AG04450 (cell line): ENCODE data around the gene ZBTB20. TPM values are rescaled to one million over a fixed set of nuclear protein-coding genes. Genes with fewer than 3 reads are reported as not detected.

Source experiments
- CTCF ChIA-PET: fragments of 300-600, 350-600 bp; formaldehyde crosslinking; extraction: SDS; loops from one replicate; lab custom pipeline; 2022; ENCODE audit warnings: antibody characterized with exemption, inconsistent platforms; lab: Charles Lee
- POLR2A ChIA-PET: fragments of 350-600 bp; formaldehyde crosslinking; extraction: SDS; loops from one replicate; lab custom pipeline; 2021; ENCODE audit warnings: antibody characterized with exemption, inconsistent platforms; lab: Yijun Ruan, JAX
- DNase-seq: peaks from one replicate; pipeline ENCODE4 v3.0.0-alpha.2; 2011; ENCODE audit warnings: low read depth, low spot score
- H3K27ac ChIP-seq: one replicate; pipeline ENCODE4 v1.5.1; 2012; ENCODE audit warnings: low read depth, low read length, control low read depth
- H3K27me3 ChIP-seq: one replicate; pipeline ENCODE4 v1.6.0; 2012; ENCODE audit warnings: low read length; ENCODE audit not compliant: control insufficient read depth, insufficient read depth
- H3K4me3 ChIP-seq: 2 replicates; pipeline ENCODE4 v1.5.1; 2011; ENCODE audit warnings: mild to moderate bottlenecking, low read depth, low read length, control low read depth
- H3K9me3 ChIP-seq: 2 replicates; pipeline ENCODE4 v1.5.1; 2012; ENCODE audit warnings: low read length; ENCODE audit not compliant: control insufficient read depth, insufficient read depth
- CTCF ChIP-seq: IDR thresholded peaks from 2 replicates; pipeline ENCODE4 v1.5.1; 2011; ENCODE audit warnings: low read depth, low read length, control low read depth, inconsistent platforms
- polyA plus RNA-seq: library from polyadenylated mRNA; depleted of rRNA; stranded (reverse); fragments of >200 nt; gene quantifications from 2 replicates; pipeline ENCODE4 v1.2.3, GENCODE V29; 2011

The ZBTB20 gene
- polyA plus RNA-seq, 1 experiment = 3.0 TPM

DNA sequence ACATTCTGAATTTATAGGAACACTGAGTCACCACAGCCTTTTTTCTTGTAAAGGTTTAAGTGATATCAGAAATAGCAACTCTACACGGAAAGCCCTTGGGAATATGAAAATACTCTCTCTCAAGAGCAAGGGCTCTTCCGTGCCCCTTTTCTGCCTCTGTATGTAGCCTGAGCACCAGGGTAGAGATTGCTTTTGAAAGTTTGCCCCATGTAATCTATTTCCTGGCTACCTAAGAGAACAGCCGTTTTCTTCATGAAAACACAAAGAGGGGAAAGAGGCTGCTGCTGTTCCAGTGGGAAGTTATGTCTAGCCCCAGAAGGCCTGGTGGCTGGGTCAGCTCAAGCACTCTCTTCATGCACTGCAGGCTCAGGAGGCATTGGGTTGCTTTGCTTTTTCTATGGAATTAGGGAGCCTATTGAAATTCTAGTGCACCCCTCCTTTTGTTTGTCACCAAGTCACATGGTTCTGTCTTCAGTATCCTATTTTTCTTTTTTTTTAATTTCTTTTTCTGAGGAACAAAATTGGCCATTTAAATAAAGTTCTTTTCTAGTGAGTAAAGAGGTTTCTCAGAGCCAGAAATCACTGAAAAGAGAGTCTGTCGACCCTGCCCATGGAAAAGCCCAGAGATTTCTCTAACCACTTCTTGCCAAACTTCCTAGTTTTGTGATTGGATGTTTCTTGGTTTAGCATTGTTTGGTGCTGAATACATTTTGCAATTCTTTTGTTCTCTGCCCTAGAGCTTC lies 813.7 kb downstream of the ZBTB20 start:
- no peak for DNase-seq
- POLR2A ChIA-PET = no interaction called here
- no peak overlapping the region for H3K27ac ChIP-seq

DNA sequence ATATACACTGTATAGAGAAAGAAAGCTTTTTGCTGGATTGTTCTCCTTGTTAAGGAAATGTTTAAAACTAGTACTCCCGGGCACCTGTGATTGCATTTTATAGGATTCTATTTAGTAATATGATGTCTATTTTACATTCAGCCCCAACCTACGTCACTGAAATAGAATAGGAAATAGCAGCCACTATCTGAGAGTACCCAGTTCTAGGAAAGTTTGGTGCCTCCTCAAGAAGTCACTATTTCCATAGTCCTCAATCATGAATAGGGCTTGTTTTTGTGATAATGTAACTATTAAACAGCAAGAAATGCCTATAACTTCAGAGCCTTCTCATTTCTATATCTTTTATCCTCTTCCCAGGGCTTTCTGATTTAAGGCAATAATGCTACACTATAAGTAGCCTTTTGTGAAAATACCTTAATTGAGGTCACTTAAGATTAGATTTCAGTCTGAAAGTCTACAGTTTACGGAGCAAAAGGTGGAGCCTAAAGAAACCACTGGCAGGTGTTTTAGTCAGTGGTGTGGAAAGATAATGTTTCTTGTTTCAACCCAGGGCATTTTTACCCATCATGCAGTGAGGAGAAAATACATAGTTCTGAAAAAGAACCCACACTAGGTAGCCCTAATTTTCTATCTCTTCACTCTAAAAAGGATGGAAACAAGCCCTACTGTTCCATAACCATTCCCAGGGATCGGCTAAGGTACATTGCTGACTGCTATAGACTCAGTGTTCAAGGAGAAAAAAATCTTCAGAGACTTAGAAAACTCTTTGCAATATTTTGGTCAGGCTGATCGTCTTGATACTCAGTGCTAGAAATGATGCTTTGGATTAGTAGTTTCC lies 814.5 kb downstream of the ZBTB20 start:
- no peak for DNase-seq
- Histone ChIP-seq H3K27me3 (no peaks in the 10 kb centered on the region), H3K9me3 (no peaks in the 10 kb centered on the region), H3K27ac (no peak overlapping the region), H3K4me3 (no peak overlapping the region)
- CTCF ChIA-PET = no interaction called here
- POLR2A ChIA-PET = no interaction called here
- TF ChIP-seq CTCF = no peak

More for the DNA sequence above, 813.7 kb downstream of the ZBTB20 start:
- Histone ChIP-seq H3K27me3 (no peaks in the 10 kb centered on the region), H3K4me3 (no peak overlapping the region), H3K9me3 (no peaks in the 10 kb centered on the region)
- CTCF ChIA-PET = no interaction called here
- no peak for TF ChIP-seq CTCF

- no peak for TF ChIP-seq CTCF
- ChIA-PET POLR2A (no interaction called here), CTCF (interaction anchor here (0.6 to 0.7 kb wide), 2 partner anchors 13 to 693 kb away, joined by 3 to 7 read pairs; no protein-coding TSS in a partner anchor)
- Histone ChIP-seq H3K27me3 (no peaks in the 10 kb centered on the region), H3K9me3 (no peaks in the 10 kb centered on the region), H3K27ac (no peak overlapping the region), H3K4me3 (no peak overlapping the region)
- no peak for DNase-seq
Observed at GRCh38 chr3:114331710-114332109, 815.4 kb downstream of the ZBTB20 start.

GRCh38 chr3:114331007-114331406 lies 816.1 kb downstream of the ZBTB20 start:
- CTCF ChIA-PET = no interaction called here
- Histone ChIP-seq H3K9me3 (no peaks in the 10 kb centered on the region), H3K27me3 (no peaks in the 10 kb centered on the region), H3K4me3 (no peak overlapping the region), H3K27ac (no peak overlapping the region)
- DNase-seq = no peak
- POLR2A ChIA-PET = no interaction called here
- TF ChIP-seq CTCF = no peak

DNA sequence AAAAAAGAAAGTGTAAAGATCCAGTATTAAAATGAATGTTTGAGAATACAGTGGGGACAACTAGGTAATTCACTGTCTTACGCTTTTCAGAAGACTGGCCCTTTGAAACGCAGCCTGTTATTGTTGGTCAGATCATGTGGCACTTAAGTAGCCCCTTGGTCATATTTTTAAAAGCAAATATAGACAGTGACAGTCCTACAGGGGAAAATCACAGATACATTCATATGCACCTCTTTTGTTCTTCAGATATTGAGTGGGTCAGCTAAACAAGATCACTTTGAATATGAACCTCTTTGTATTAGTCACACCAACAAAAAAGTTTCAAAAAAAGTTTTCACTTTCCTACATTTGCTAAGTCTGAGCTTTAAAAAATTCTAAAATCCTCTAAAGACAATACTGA lies 817.3 kb downstream of the ZBTB20 start:
- no peak overlapping the region for H3K27ac ChIP-seq
- no peaks in the 10 kb centered on the region for H3K27me3 ChIP-seq
- H3K4me3 ChIP-seq = no peak overlapping the region
- ChIA-PET POLR2A (no interaction called here), CTCF (no interaction called here)
- H3K9me3 ChIP-seq = no peaks in the 10 kb centered on the region
- no peak for TF ChIP-seq CTCF
- no peak for DNase-seq
